Activated CD4-positive, alpha-beta T cell treated with anti-CD3 and anti-CD28 coated beads, Interleukin-2, amount 50 U/mL, for 24 hours (primary cell): Measurements from ENCODE around the gene ITSN1.

Experiments used
- DNase-seq, 2 donors: peaks; one replicate each; pipeline ENCODE4 v3.0.0-alpha.2; 2020; ENCODE audit warnings: low read depth in 1 of 2, low spot score in 1 of 2

ITSN1 gene

GRCh38 chr21:33677450-33677849 lies 35.1 kb downstream of the ITSN1 start:
- no peak for DNase-seq

DNA sequence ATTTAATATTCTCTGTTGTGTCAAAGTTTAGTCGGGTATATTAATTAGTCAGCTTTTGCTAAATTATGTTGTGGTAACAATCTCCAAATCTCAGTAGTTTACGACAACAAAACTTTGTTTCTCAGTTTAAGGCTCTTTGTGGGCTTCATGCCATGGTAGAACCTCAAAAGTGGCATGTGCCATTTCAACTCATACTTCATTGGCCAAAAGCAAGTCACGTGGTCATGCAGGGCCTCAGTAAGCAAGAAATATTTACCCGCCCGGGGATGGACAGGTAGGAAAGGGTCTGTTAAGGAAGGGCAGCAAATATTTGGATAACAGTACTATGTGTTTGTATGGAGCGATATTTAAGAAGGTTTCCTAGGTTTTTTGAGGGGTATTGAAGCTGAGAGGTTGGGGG lies 38.6 kb downstream of the ITSN1 start:
- DNase-seq = no peak

DNA sequence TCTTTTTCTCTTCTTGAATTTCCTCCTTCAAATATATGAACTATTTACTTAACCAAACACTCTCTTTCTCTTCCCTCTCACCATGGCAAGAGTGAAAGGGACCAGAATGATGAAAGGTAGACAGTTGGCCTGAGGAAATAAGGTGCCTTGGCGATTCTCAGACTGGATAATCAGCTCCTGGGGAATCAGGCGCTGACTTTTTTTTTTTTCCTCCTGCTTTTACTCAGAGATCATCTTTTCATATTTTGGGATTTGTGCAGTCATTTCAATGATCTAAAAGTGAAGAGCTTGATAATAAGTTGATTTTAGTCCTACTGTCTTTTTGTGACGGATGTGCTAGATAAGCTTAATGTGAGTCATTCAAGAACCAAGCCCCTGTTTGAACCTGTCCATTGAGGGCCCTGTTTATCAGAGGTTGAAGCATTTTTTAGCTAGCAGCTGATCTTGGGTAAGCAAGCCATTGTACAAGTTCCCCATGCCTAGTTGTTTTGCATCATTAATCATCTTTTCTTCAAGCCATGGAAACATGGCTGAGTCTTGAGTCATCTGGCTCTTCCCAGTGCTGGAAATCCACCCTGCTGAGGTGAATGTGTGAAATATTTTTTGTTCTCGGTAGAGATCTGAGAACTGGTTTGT lies 40.8 kb downstream of the ITSN1 start:
- no peak for DNase-seq

DNA sequence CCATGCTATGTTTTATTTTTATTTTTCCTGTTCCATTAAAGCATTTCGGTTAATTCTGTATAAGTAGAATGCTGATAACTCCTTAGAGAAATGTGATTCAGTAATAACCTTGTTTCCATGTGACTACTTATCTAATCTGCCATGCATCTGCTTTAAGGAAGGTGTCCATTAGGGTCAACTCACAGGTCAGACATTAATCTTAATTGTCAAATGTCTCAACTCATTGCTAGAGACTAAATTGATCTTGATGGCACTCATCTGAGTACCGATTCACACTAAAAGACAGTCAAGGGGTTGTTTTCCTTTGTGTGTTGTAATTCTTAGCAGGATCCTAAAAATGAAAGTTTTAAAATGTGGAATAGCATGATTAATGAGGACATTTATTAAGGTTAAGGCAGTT lies 41.8 kb downstream of the ITSN1 start:
- no peak for DNase-seq

GRCh38 chr21:33684923-33685560 lies 42.7 kb downstream of the ITSN1 start:
- no peak for DNase-seq

GRCh38 chr21:33685613-33686197 lies 43.4 kb downstream of the ITSN1 start:
- DNase-seq = no peak

DNA sequence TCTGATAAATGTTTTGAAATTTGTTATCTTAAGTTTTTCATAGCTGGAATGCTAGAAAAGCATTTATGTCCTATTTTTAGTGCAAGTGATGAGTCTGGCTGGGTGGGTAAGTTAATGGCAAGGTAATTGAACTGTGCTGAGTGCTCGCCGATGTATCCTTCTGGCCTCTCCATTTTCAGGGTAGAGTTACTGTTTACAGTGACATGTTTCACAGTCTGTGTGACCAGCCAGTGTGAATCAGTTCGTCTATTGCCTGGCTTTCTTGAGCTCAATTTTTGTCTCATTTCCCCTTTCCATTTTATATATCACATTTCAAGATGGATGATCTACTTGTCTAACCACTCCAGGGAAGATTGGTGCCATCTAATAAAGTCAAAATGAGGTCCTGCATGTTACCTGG lies 44.1 kb downstream of the ITSN1 start:
- DNase-seq = no peak

- DNase-seq = no peak
Observed at GRCh38 chr21:33687634-33688033, 45.3 kb downstream of the ITSN1 start.

DNA sequence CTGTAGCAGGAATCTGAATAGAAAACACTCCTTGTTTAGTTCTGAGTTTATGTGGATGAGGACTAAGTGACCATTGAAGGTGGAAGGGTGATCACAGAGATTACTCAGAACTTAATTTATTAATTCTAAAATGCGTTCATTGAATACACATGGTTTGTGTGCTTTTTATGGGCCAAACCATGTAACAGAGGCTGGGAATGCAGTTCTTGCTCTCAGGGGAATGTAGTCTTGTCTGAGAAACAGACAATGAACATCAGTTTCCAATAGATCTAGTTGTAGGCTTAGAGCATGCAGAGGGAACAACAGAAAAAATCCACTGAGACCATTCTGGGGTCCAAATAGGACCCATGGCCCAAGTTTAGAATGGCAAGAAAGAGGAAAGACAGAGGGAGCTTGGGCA lies 46.1 kb downstream of the ITSN1 start:
- DNase-seq = no peak

GRCh38 chr21:33690874-33691273 lies 48.6 kb downstream of the ITSN1 start:
- no peak for DNase-seq

- DNase-seq = no peak
Observed at GRCh38 chr21:33691945-33692603, 49.8 kb downstream of the ITSN1 start.

- no peak for DNase-seq
Observed at GRCh38 chr21:33695813-33696212, 53.5 kb downstream of the ITSN1 start.

GRCh38 chr21:33696465-33696864 lies 54.2 kb downstream of the ITSN1 start:
- no peak for DNase-seq

GRCh38 chr21:33698087-33698860 lies 56.0 kb downstream of the ITSN1 start:
- DNase-seq = no peak

DNA sequence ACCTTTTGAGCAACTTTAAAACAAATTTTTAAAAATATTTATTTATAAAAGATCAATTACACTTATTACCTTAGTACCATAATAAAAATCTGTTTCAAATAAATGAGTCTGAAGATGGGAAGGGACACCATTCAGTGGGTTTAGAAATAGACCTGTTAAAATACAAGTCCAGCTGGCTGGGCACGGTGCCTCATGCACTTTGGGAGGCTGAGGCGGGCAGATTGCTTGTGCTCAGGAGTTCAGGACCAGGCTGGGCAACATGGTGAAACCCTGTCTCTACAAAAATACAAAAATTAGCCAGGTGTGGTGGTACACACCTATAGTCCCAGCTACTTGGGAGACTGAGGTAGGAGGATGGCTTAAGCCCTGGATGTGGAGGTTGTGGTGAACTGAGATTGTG lies 57.0 kb downstream of the ITSN1 start:
- DNase-seq = no peak

- no peak for DNase-seq
Observed at GRCh38 chr21:33700491-33700890, 58.2 kb downstream of the ITSN1 start.

- DNase-seq = no peak
Observed at GRCh38 chr21:33703750-33704606, 61.7 kb downstream of the ITSN1 start.

DNA sequence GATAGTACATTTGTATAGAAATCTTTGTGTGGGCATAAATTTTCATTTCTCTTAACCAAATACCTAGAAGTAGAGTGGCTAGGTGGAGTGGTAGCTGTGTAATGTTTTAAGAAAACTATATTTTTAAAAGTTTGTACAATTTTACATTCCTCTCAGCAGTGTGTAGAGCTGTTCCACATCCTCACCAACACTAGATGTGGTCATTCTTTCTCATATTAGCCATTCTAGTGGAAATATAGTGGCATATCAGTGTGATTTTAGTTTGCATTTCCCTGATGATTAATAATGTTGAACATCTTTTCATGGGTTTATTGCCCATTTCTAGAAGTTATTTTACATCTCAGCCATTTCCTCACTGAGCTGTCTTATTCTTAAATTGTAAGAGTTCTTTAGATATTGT lies 65.5 kb downstream of the ITSN1 start:
- DNase-seq = no peak

GRCh38 chr21:33708874-33709273 lies 66.6 kb downstream of the ITSN1 start:
- DNase-seq = no peak

- DNase-seq = no peak
Observed at GRCh38 chr21:33712022-33712803, 69.9 kb downstream of the ITSN1 start.
